ENCODE measurements around the gene ACTN4. TPM values are rescaled to one million over a fixed set of nuclear protein-coding genes. Genes with fewer than 3 reads are reported as not detected.

Gene ACTN4
- total and polyA plus RNA-seq, 2 donors (not counting 1 experiment from before 2014, with no cell fraction given) = 108 to 164 TPM

- Histone ChIP-seq H3K9me3 (ENCODE audit: control extremely low read depth in 1 of 3, control insufficient read depth in 2 of 3, insufficient read depth in 1 of 3, low read length in 2 of 3) (no peaks in the 10 kb centered on the region), H2AFZ (ENCODE audit: insufficient read depth, low read depth, low read length, poor library complexity, severe bottlenecking) (no peak overlapping the region), H3K4me3 (ENCODE audit: control extremely low read depth in 1 of 5, extremely low read depth in 1 of 5, insufficient read depth in 1 of 5, low read depth in 2 of 5, low read length in 4 of 5) (no peak overlapping the region), H4K20me1 (ENCODE audit: control insufficient read depth, insufficient read depth, low read length, poor library complexity, severe bottlenecking) (no peaks in the 10 kb centered on the region), H3K4me1 (ENCODE audit: control insufficient read depth in 2 of 2, insufficient read depth in 2 of 2, low read length in 2 of 2) (no peaks in the 10 kb centered on the region), H3K4me2 (replicated peaks; ENCODE audit: low read depth, low read length, poor library complexity, severe bottlenecking) (no peak overlapping the region), H3K79me2 (ENCODE audit: control insufficient read depth, insufficient read depth, low read length) (no peaks in the 10 kb centered on the region), H3K27ac (ENCODE audit: low read length in 2 of 2) (no peak overlapping the region), H3K9ac (ENCODE audit: low read length) (no peak overlapping the region), H3K36me3 (replicated peaks in 1 of 2; ENCODE audit: control extremely low read depth in 1 of 2, control insufficient read depth in 1 of 2, extremely low read depth in 1 of 2, insufficient read depth in 2 of 2, low read length in 1 of 2) (peaks cover 0 to 74% of the 10 kb centered on the region in 2 experiments), H3K27me3 (replicated peaks in 1 of 4; ENCODE audit: control extremely low read depth in 1 of 4, control insufficient read depth in 3 of 4, insufficient read depth in 4 of 4, low read length in 3 of 4) (no peaks in the 10 kb centered on the region)
- H3K4me3 Mint-ChIP-seq = no peak overlapping the region
- no peaks in the 10 kb centered on the region for H3K9me3 Mint-ChIP-seq (ENCODE audit: insufficient read depth)
- TF ChIP-seq CTCF (IDR thresholded peaks at IDR 0.05) = no peak
- TF ChIP-seq EZH2 (IDR thresholded peaks at IDR 0.05; ENCODE audit: borderline replicate concordance, insufficient read depth, low read depth, low read length, poor library complexity, severe bottlenecking) = no peak
- ATAC-seq (ENCODE audit: low read depth) = no peak
- ChIA-PET POLR2A (no interaction called here), CTCF (no interaction called here)
- H3K27ac Mint-ChIP-seq = no peak overlapping the region
- intact Hi-C loops (cut with micrococcal nuclease) = no loop called here
- no peaks in the 10 kb centered on the region for H3K4me1 Mint-ChIP-seq
- H3K27me3 Mint-ChIP-seq = no peaks in the 10 kb centered on the region
- WGBS (ENCODE audit: insufficient coverage) = 98% methylated on average over 17 of the region's 24 CpGs
- DNase-seq = no peak
These were observed 71.5 kb downstream of the ACTN4 start for GRCh38 chr19:38718747-38719543.

- H3K79me2 ChIP-seq (ENCODE audit: control insufficient read depth, insufficient read depth, low read length) = no peaks in the 10 kb centered on the region
- Mint-ChIP-seq H3K27me3 (no peaks in the 10 kb centered on the region), H3K27ac (no peak overlapping the region), H3K4me1 (no peaks in the 10 kb centered on the region), H3K4me3 (no peak overlapping the region), H3K9me3 (ENCODE audit: insufficient read depth) (no peaks in the 10 kb centered on the region)
- no peak overlapping the region for H3K4me3 ChIP-seq (ENCODE audit: control extremely low read depth in 1 of 5, extremely low read depth in 1 of 5, insufficient read depth in 1 of 5, low read depth in 2 of 5, low read length in 4 of 5)
- no peaks in the 10 kb centered on the region for H4K20me1 ChIP-seq (ENCODE audit: control insufficient read depth, insufficient read depth, low read length, poor library complexity, severe bottlenecking)
- intact Hi-C loops (cut with micrococcal nuclease) = no loop called here
- POLR2A ChIA-PET = no interaction called here
- WGBS (ENCODE audit: insufficient coverage) = 94% methylated on average over 20 of the region's 24 CpGs
- TF ChIP-seq CTCF (IDR thresholded peaks at IDR 0.05) (no peak), EZH2 (IDR thresholded peaks at IDR 0.05; ENCODE audit: borderline replicate concordance, insufficient read depth, low read depth, low read length, poor library complexity, severe bottlenecking) (no peak)
- H3K27ac ChIP-seq (ENCODE audit: low read length in 2 of 2) = no peak overlapping the region
- DNase-seq = no peak
- ATAC-seq (ENCODE audit: low read depth) = no peak
- H3K27me3 ChIP-seq (replicated peaks in 1 of 4; ENCODE audit: control extremely low read depth in 1 of 4, control insufficient read depth in 3 of 4, insufficient read depth in 4 of 4, low read length in 3 of 4) = no peaks in the 10 kb centered on the region
- no peaks in the 10 kb centered on the region for H3K9me3 ChIP-seq (ENCODE audit: control extremely low read depth in 1 of 3, control insufficient read depth in 2 of 3, insufficient read depth in 1 of 3, low read length in 2 of 3)
- H3K36me3 ChIP-seq (replicated peaks in 1 of 2; ENCODE audit: control extremely low read depth in 1 of 2, control insufficient read depth in 1 of 2, extremely low read depth in 1 of 2, insufficient read depth in 2 of 2, low read length in 1 of 2) = peaks cover 0 to 75% of the 10 kb centered on the region in 2 experiments
- H3K4me2 ChIP-seq (replicated peaks; ENCODE audit: low read depth, low read length, poor library complexity, severe bottlenecking) = no peak overlapping the region
- H3K4me1 ChIP-seq (ENCODE audit: control insufficient read depth in 2 of 2, insufficient read depth in 2 of 2, low read length in 2 of 2) = no peaks in the 10 kb centered on the region
- no peak overlapping the region for H2AFZ ChIP-seq (ENCODE audit: insufficient read depth, low read depth, low read length, poor library complexity, severe bottlenecking)
- CTCF ChIA-PET = no interaction called here
- H3K9ac ChIP-seq (ENCODE audit: low read length) = no peak overlapping the region
These were observed 72.5 kb downstream of the ACTN4 start for GRCh38 chr19:38719761-38720558.

All from B cell (primary cell).